ENCODE data around the gene GLCCI1. TPM values are rescaled to one million over a fixed set of nuclear protein-coding genes. Genes with fewer than 3 reads are reported as not detected.
"Not testable (repeated sequence)": the region's sequence is repeated elsewhere in the genome, so short reads cannot be mapped to it uniquely, and the experiment has no call there.

Gene GLCCI1
- total RNA-seq, 2 donors from 2014 or later, result 44.3 to 55.8 TPM

DNA sequence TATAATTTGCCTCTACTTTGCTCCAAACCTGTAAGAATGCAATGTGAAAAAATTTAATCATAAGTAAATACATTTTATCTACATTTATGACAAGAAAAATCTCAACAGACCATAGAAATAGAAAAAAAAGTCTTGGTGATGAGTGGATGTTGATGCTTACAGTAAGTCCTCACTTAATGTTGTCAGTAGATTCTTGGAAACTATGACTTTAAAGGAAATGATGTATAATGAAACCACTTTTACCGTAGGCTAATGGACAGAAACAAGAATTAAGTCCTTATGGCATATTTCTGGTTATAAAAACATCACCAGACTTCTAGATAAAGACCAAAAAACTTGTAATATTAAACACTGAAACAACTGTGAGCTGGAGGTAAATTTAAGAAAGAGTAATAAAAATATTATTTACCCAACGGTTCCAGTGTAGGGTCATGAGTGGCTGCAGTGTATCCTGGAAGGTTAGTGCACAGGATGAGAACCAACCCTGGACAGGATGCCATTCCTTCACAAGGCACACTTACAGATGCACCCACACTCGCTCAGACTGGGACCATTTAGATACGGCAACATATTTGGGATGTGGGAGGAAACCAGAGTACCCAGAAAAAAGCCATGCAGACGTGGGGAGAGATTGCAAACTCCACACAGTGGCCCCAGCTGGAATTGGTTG is 76.3 kb downstream of the GLCCI1 start:
- TF ChIP-seq, protein P1, sequence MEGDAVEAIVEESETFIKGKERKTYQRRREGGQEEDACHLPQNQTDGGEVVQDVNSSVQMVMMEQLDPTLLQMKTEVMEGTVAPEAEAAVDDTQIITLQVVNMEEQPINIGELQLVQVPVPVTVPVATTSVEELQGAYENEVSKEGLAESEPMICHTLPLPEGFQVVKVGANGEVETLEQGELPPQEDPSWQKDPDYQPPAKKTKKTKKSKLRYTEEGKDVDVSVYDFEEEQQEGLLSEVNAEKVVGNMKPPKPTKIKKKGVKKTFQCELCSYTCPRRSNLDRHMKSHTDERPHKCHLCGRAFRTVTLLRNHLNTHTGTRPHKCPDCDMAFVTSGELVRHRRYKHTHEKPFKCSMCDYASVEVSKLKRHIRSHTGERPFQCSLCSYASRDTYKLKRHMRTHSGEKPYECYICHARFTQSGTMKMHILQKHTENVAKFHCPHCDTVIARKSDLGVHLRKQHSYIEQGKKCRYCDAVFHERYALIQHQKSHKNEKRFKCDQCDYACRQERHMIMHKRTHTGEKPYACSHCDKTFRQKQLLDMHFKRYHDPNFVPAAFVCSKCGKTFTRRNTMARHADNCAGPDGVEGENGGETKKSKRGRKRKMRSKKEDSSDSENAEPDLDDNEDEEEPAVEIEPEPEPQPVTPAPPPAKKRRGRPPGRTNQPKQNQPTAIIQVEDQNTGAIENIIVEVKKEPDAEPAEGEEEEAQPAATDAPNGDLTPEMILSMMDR (conservative IDR thresholded peaks at IDR 0.05), result no peak
- H3K27me3 ChIP-seq (ENCODE audit: control insufficient read depth, insufficient read depth, low read length, poor library complexity, severe bottlenecking), result no peaks in the 10 kb centered on the region
- H3K36me3 Mint-ChIP-seq (ENCODE audit: low read depth), result peaks cover 42% of the 10 kb centered on the region
- H3K27me3 Mint-ChIP-seq (ENCODE audit: insufficient read depth), result no peaks in the 10 kb centered on the region
- no peak overlapping the region for H3K4me3 ChIP-seq (ENCODE audit: low read length)
- H3K9me3 ChIP-seq (ENCODE audit: control insufficient read depth, low read length), result no peaks in the 10 kb centered on the region
- peaks cover 3% of the 10 kb centered on the region for H3K4me1 Mint-ChIP-seq
- WGBS, 2 experiments (ENCODE audit: insufficient coverage in 1 of 2, insufficient read length in 1 of 2), result 91 to 98% methylated on average over 4 to 5 of the region's 5 CpGs
- H3K4me1 ChIP-seq (ENCODE audit: control insufficient read depth, insufficient read depth, low read length), result no peaks in the 10 kb centered on the region
- no peak overlapping the region for H3K4me3 Mint-ChIP-seq
- H3K36me3 ChIP-seq (ENCODE audit: control insufficient read depth, insufficient read depth, low read length), result peaks cover 19% of the 10 kb centered on the region
- no peak overlapping the region for H3K27ac ChIP-seq (ENCODE audit: low read depth, low read length)
- H3K9ac ChIP-seq (ENCODE audit: extremely low read depth, low read length, poor library complexity, severe bottlenecking), result no peak overlapping the region
- no peaks in the 10 kb centered on the region for H3K9me3 Mint-ChIP-seq
- no peak overlapping the region for H3K27ac Mint-ChIP-seq
- no peak for DNase-seq

DNA sequence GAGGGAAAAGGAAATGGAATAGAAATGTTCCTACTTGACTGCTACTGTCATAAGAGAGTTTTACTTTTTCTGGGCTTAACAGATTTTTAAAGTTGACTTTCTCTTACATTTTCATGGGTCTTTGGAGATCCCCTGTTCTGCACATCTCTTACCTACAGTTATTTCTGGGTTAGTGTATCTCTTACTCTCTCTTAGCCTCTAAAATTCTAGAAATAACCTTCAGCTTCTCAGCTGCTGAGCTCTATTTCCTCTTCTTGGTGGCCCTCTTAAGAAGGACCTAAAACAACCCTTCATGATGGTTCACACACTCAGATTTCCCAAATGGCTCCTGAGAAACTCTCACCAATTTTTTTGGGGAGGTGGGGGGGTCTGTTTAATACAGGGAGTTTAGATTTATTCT is 79.5 kb downstream of the GLCCI1 start:
- H3K9me3 Mint-ChIP-seq; H3K9me3 ChIP-seq (ENCODE audit: control insufficient read depth, low read length); DNase-seq; H3K4me1 ChIP-seq (ENCODE audit: control insufficient read depth, insufficient read depth, low read length); H3K4me1 Mint-ChIP-seq; H3K4me3 Mint-ChIP-seq; H3K27ac Mint-ChIP-seq; H3K9ac ChIP-seq (ENCODE audit: extremely low read depth, low read length, poor library complexity, severe bottlenecking); H3K27me3 Mint-ChIP-seq (ENCODE audit: insufficient read depth); H3K4me3 ChIP-seq (ENCODE audit: low read length); H3K27ac ChIP-seq (ENCODE audit: low read depth, low read length); H3K27me3 ChIP-seq (ENCODE audit: control insufficient read depth, insufficient read depth, low read length, poor library complexity, severe bottlenecking): not testable (repeated sequence)
- H3K36me3 Mint-ChIP-seq (ENCODE audit: low read depth), result peaks cover 26% of the 10 kb centered on the region
- H3K36me3 ChIP-seq (ENCODE audit: control insufficient read depth, insufficient read depth, low read length), result peaks cover 13% of the 10 kb centered on the region

DNA sequence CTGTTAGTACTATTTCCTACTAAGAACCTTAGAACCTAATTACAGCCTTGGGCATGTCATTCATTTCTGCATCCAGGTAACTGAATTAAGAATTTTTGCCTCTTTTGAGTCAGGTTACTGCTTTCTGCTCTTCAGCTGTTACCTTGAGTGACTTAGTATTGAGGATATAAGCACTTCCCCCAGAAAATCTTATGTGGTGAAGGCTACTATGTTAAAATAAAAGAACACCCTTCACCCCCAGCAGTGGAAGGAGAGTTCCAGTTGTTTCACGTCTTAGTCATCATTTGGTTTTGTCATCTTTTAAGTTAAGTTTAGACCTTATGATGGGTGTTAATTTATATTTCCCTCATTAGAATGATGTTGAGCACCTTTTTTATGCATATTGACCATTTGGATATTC is 82.8 kb downstream of the GLCCI1 start:
- Histone ChIP-seq H3K4me1 (ENCODE audit: control insufficient read depth, insufficient read depth, low read length) (no peaks in the 10 kb centered on the region), H3K9me3 (ENCODE audit: control insufficient read depth, low read length) (no peaks in the 10 kb centered on the region), H3K27ac (ENCODE audit: low read depth, low read length) (no peak overlapping the region), H3K27me3 (ENCODE audit: control insufficient read depth, insufficient read depth, low read length, poor library complexity, severe bottlenecking) (no peaks in the 10 kb centered on the region), H3K4me3 (ENCODE audit: low read length) (no peak overlapping the region), H3K9ac (ENCODE audit: extremely low read depth, low read length, poor library complexity, severe bottlenecking) (no peak overlapping the region), H3K36me3 (ENCODE audit: control insufficient read depth, insufficient read depth, low read length) (peaks cover 16% of the 10 kb centered on the region)
- no peak for DNase-seq
- Mint-ChIP-seq H3K27me3 (ENCODE audit: insufficient read depth) (no peaks in the 10 kb centered on the region), H3K9me3 (no peaks in the 10 kb centered on the region), H3K27ac (no peak overlapping the region), H3K4me3 (no peak overlapping the region), H3K4me1 (peaks cover 3% of the 10 kb centered on the region), H3K36me3 (ENCODE audit: low read depth) (peaks cover 16% of the 10 kb centered on the region)
- 80 to 100% methylated on average over 1 of the region's 1 CpG for WGBS, 2 experiments (ENCODE audit: insufficient coverage in 1 of 2, insufficient read length in 1 of 2)
- TF ChIP-seq, protein P1 (conservative IDR thresholded peaks at IDR 0.05), result no peak

DNA sequence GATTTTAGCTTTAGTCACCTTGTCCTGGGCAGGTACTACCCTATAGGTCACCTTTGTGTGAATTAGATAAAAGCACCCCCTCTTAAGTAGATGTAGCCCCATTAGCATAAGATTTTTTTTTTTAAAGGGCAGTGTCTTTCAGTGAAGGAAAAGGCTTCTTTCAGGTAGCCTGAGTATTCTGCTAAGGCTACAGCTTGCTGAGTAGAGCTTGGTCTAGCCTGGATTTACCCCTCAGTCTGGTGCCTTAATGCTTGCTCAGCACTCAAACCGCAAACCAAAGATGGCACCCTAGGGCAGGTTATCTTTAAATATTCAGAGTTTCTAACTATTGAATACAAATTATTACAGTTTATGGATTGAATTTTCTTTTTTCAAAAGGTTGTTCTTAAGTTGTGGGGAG is 83.4 kb downstream of the GLCCI1 start:
- no peak overlapping the region for H3K27ac Mint-ChIP-seq
- H3K4me3 Mint-ChIP-seq, result no peak overlapping the region
- no peaks in the 10 kb centered on the region for H3K27me3 Mint-ChIP-seq (ENCODE audit: insufficient read depth)

More for the DNA sequence above, 83.4 kb downstream of the GLCCI1 start:
- TF ChIP-seq, protein P1 (conservative IDR thresholded peaks at IDR 0.05), result no peak
- Mint-ChIP-seq H3K36me3 (ENCODE audit: low read depth) (peaks cover 20% of the 10 kb centered on the region), H3K9me3 (no peaks in the 10 kb centered on the region), H3K4me1 (peaks cover 3% of the 10 kb centered on the region)
- 100% methylated on average over 1 of the region's 1 CpG; no CpG with 5 or more reads in 1 of the 2 experiments for WGBS, 2 experiments (ENCODE audit: insufficient coverage in 1 of 2, insufficient read length in 1 of 2)
- H3K9ac ChIP-seq (ENCODE audit: extremely low read depth, low read length, poor library complexity, severe bottlenecking), result no peak overlapping the region
- no peaks in the 10 kb centered on the region for H3K27me3 ChIP-seq (ENCODE audit: control insufficient read depth, insufficient read depth, low read length, poor library complexity, severe bottlenecking)
- H3K9me3 ChIP-seq (ENCODE audit: control insufficient read depth, low read length), result no peaks in the 10 kb centered on the region
- no peak overlapping the region for H3K27ac ChIP-seq (ENCODE audit: low read depth, low read length)
- no peak overlapping the region for H3K4me3 ChIP-seq (ENCODE audit: low read length)
- no peaks in the 10 kb centered on the region for H3K4me1 ChIP-seq (ENCODE audit: control insufficient read depth, insufficient read depth, low read length)
- DNase-seq, result no peak
- peaks cover 20% of the 10 kb centered on the region for H3K36me3 ChIP-seq (ENCODE audit: control insufficient read depth, insufficient read depth, low read length)

Measured in endodermal cell (in vitro differentiated cells).